Endothelial cell of umbilical vein (primary cell): Measurements from ENCODE around the gene PNPO. TPM values are rescaled to one million over a fixed set of nuclear protein-coding genes. Genes with fewer than 3 reads are reported as not detected.

Source experiments
- BruUV-seq: library from RNA; stranded (reverse); fragments of 400-500 nt; replicated peaks from 2 replicates; lab custom pipeline; 2021; lab: Mats Ljungman, UMichigan
- CTCF ChIA-PET: fragments of 300-600, 350-600 bp; sonication (Branson Sonifier 250); formaldehyde crosslinking; loops from one replicate; lab custom pipeline; 2021; ENCODE audit warnings: antibody characterized with exemption, inconsistent platforms; lab: Charles Lee
- POLR2A ChIA-PET: fragments of 300-600, 350-600 bp; sonication (Branson Sonifier 250); formaldehyde crosslinking; loops from one replicate; lab custom pipeline; 2021; ENCODE audit warnings: antibody characterized with exemption, inconsistent platforms; lab: Charles Lee
- DNase-seq: peaks from one replicate; pipeline ENCODE4 v3.0.0-alpha.2; 2011; ENCODE audit warnings: low read depth, low spot score
- FAIRE-seq: peaks from 2 replicates; lab custom pipeline; 2011; peaks lifted over from hg19 to GRCh38; lab: Jason Lieb, UNC
- H2AFZ ChIP-seq: 2 replicates; pipeline ENCODE4 v1.6.0; 2012; ENCODE audit warnings: low read depth, low read length, control low read depth, inconsistent platforms
- H3K27ac ChIP-seq: 2 replicates; pipeline ENCODE4 v1.5.1; 2011; ENCODE audit warnings: low read depth, mild to moderate bottlenecking, control low read depth, low read length, moderate library complexity; ENCODE audit not compliant: insufficient read depth
- H3K27me3 ChIP-seq, 2 experiments: 2 replicates each; pipeline versions ENCODE4 v1.6.0 to v1.6.1; 2011; ENCODE audit warnings: low read length in 2 of 2, mixed read lengths in 1 of 2; ENCODE audit not compliant: control insufficient read depth in 2 of 2, insufficient read depth in 2 of 2
- H3K36me3 ChIP-seq, 2 experiments: 2 replicates in 1 of 2; 3 replicates in 1 of 2; pipeline ENCODE4 v1.5.1; 2011; ENCODE audit warnings: low read length in 2 of 2, mild to moderate bottlenecking in 1 of 2, moderate library complexity in 1 of 2; ENCODE audit not compliant: control insufficient read depth in 2 of 2, insufficient read depth in 2 of 2; ENCODE audit errors: extremely low read depth in 1 of 2
- H3K4me1 ChIP-seq: 3 replicates; pipeline ENCODE4 v1.5.1; 2011; ENCODE audit warnings: mild to moderate bottlenecking, low read length; ENCODE audit not compliant: control insufficient read depth, insufficient read depth; ENCODE audit errors: extremely low read depth
- H3K4me2 ChIP-seq: 2 replicates; pipeline ENCODE4 v1.6.1; 2011; ENCODE audit warnings: low read length, control low read depth, mixed read lengths; ENCODE audit not compliant: insufficient read depth
- H3K4me3 ChIP-seq, 3 experiments: fragments of 200-600 bp in 1 of 3; sonication (generic), shearing (Covaris generic) in 1 of 3; replicated peaks in 1 of 3; 2 replicates each; pipeline ENCODE4 v1.5.1; 2011 to 2016; ENCODE audit warnings: control low read depth in 3 of 3, low read length in 3 of 3, mild to moderate bottlenecking in 2 of 3, inconsistent platforms in 1 of 3, low read depth in 1 of 3, moderate library complexity in 1 of 3; ENCODE audit not compliant: insufficient read depth in 1 of 3
- H3K79me2 ChIP-seq: 2 replicates; pipeline ENCODE4 v1.6.0; 2012; ENCODE audit warnings: low read length, inconsistent platforms; ENCODE audit not compliant: control insufficient read depth, insufficient read depth
- H3K9ac ChIP-seq: replicated peaks from 2 replicates; pipeline ENCODE3; 2011; ENCODE audit warnings: low read length, control low read depth; ENCODE audit not compliant: insufficient read depth; ENCODE audit errors: extremely low read depth
- H3K9me1 ChIP-seq: replicated peaks from 3 replicates; pipeline ENCODE4 v1.6.0; 2011; ENCODE audit warnings: mild to moderate bottlenecking, low read length; ENCODE audit not compliant: control insufficient read depth, insufficient read depth; ENCODE audit errors: extremely low read depth
- H3K9me3 ChIP-seq: replicated peaks from 2 replicates; pipeline ENCODE4 v1.5.1; 2012; ENCODE audit warnings: low read length, inconsistent platforms; ENCODE audit not compliant: control insufficient read depth, insufficient read depth
- H4K20me1 ChIP-seq: replicated peaks from 2 replicates; pipeline ENCODE3; 2011; ENCODE audit warnings: mild to moderate bottlenecking, low read length; ENCODE audit not compliant: control insufficient read depth, insufficient read depth; ENCODE audit errors: extremely low read depth
- EZH2 ChIP-seq: IDR thresholded peaks from 2 replicates; pipeline ENCODE4 v1.6.1; 2012; ENCODE audit warnings: borderline replicate concordance, low read depth, mild to moderate bottlenecking, moderate library complexity, low read length, inconsistent platforms; ENCODE audit not compliant: severe bottlenecking
- GATA2 ChIP-seq: IDR thresholded peaks from 2 replicates; pipeline ENCODE4 v1.7.0; 2011; ENCODE audit warnings: low read depth, mild to moderate bottlenecking, moderate library complexity, mixed read lengths, low read length; ENCODE audit not compliant: insufficient read length, insufficient read depth
- MYC ChIP-seq: IDR thresholded peaks from one replicate; pipeline ENCODE4 v1.6.1; 2011; ENCODE audit warnings: mild to moderate bottlenecking, low read depth, low read length
- POLR2AphosphoS5 ChIP-seq: IDR thresholded peaks from 2 replicates; pipeline ENCODE4 v1.6.1; 2012; ENCODE audit warnings: low read depth, mild to moderate bottlenecking, control low read depth, low read length, moderate library complexity; ENCODE audit not compliant: insufficient read depth
- dilution Hi-C: fragments of 300-500 bp; cut with MboI; formaldehyde crosslinking; loops from one replicate; pipeline ENCODE4 v1.15.0; 2019; ENCODE audit warnings: low sequenced_read_pairs; ENCODE audit not compliant: extremely low pct_ligation_motif_present
- intact Hi-C: fragments of 100-400 bp; cut with micrococcal nuclease; formaldehyde crosslinking; loops from one replicate; pipeline ENCODE4 v1.10.0; 2022
- polyA plus RNA-seq, 4 experiments: library from polyadenylated mRNA; depleted of rRNA in 3 of 4; stranded (reverse) in 3 of 4; unstranded in 1 of 4; fragments of >200 nt; gene quantifications; 2 replicates each; pipeline versions ENCODE4 v1.2.1 to v1.2.3, GENCODE V29; 2011 to 2012; ENCODE audit warnings: missing spikeins in 1 of 4
- total RNA-seq: library from RNA; stranded (reverse); gene quantifications from 2 replicates; pipeline ENCODE4 v1.2.3, GENCODE V29; 2021
- TF ChIP-seq, protein P1 (sequence below): IDR thresholded peaks from 2 replicates; pipeline ENCODE4 v1.6.1; 2011; ENCODE audit not compliant: insufficient read depth, insufficient read length
- TF ChIP-seq, protein P2 (sequence below), 2 donors: IDR thresholded peaks; 1 replicate in 1 of 2; 2 replicates in 1 of 2; pipeline ENCODE4 v1.5.1; 2011; ENCODE audit warnings: low read length in 2 of 2, mild to moderate bottlenecking in 2 of 2, moderate library complexity in 2 of 2, control low read depth in 1 of 2, inconsistent platforms in 1 of 2, low read depth in 1 of 2; ENCODE audit not compliant: insufficient read depth in 1 of 2; ENCODE audit errors: extremely low read depth in 1 of 2

The PNPO gene
- total and polyA plus RNA-seq, 2 donors (not counting 3 experiments of a cell fraction or from before 2014, with no cell fraction given), result 19.7 to 22.0 TPM

DNA sequence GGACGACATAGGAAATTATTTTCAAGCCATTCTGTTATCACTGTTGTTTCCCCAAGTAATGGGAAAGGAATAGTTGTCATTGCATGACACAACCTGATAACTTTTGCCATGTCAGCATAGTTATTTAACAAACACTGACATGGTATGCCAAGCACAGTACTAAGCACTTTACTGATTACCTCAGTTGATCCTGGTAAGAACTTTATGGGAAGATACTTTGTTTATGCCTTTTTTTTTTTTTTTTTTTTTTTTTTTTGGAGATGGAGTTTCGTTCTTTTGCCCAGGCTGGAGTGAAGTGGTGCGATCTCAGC lies 15.7 kb upstream of the PNPO start:
- Histone ChIP-seq H3K9ac (no peak overlapping the region), H3K9me1 (no peaks in the 10 kb centered on the region), H2AFZ (no peak overlapping the region), H4K20me1 (no peaks in the 10 kb centered on the region), H3K9me3 (no peaks in the 10 kb centered on the region), H3K27ac (no peak overlapping the region), H3K4me2 (no peak overlapping the region), H3K27me3 (no peaks in the 10 kb centered on the region), H3K36me3 (peaks cover 0 to 33% of the 10 kb centered on the region in 2 experiments), H3K79me2 (no peaks in the 10 kb centered on the region), H3K4me1 (no peaks in the 10 kb centered on the region), H3K4me3 (no peak overlapping the region)
- no TSS peak for BruUV-seq
- ChIA-PET POLR2A (no interaction called here), CTCF (no interaction called here)
- intact Hi-C loops (no loop called here), dilution Hi-C loops (no loop called here)
- DNase-seq (no peak), FAIRE-seq (no peak)
- TF ChIP-seq GATA2 (no peak), EZH2 (no peak), POLR2AphosphoS5 (no peak), MYC (no peak)
- TF ChIP-seq, protein P1, sequence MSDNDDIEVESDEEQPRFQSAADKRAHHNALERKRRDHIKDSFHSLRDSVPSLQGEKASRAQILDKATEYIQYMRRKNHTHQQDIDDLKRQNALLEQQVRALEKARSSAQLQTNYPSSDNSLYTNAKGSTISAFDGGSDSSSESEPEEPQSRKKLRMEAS, result no peak
- TF ChIP-seq, protein P2, sequence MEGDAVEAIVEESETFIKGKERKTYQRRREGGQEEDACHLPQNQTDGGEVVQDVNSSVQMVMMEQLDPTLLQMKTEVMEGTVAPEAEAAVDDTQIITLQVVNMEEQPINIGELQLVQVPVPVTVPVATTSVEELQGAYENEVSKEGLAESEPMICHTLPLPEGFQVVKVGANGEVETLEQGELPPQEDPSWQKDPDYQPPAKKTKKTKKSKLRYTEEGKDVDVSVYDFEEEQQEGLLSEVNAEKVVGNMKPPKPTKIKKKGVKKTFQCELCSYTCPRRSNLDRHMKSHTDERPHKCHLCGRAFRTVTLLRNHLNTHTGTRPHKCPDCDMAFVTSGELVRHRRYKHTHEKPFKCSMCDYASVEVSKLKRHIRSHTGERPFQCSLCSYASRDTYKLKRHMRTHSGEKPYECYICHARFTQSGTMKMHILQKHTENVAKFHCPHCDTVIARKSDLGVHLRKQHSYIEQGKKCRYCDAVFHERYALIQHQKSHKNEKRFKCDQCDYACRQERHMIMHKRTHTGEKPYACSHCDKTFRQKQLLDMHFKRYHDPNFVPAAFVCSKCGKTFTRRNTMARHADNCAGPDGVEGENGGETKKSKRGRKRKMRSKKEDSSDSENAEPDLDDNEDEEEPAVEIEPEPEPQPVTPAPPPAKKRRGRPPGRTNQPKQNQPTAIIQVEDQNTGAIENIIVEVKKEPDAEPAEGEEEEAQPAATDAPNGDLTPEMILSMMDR (IDR thresholded peaks at IDR 0.05; ENCODE audit: extremely low read depth in 1 of 2, insufficient read depth in 1 of 2, low read depth in 1 of 2, low read length in 2 of 2), result no peak
